ENCODE results near the gene HJURP.

Gene HJURP

GRCh38 chr2:233830111-233830802, 24.1 kb downstream of the HJURP start:
- DNase-seq, result no peak

DNA sequence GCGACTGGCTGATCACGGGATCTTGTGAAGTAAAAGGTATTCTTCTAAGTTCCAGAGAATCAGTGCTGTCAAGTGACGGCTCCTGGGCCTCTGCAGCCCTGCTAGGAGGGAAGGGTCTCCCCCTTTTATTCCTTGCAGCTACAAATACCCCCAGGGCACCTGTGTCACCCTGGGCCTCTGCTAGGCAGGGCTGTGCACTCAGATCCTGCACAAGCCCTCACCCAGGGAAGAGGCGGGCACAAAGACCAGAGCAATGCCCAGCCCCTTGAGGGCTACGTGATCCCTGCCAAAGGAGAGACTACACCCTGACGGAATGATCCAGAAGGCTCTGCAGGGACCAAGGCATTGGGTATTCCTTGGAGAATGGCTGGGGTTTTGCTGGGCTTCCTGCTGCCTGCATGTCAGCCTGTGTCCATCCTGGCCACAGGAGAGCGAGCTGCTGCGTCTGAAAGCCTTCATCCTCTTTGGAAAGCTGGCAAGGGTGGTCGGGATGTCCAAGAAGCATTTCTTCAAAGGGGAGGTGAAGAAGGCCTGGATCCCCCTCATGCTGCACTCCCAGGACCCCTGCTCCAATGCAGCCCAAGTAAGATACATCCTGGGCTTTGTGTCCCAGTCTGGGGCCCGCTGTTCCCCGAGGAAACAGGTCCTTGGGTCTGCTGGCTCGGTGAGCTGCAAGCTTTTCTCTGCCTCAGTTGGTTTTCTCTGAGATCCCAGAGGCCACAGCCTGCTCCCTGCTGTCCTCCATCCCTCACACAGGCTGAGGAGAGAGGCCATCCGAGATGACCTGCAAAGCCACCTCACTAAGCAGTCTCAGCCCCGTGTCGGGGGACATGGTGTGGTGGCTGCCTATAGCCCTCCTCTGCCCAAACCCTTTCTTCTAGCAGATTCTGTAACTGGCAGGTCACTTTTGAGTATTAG, 24.9 kb downstream of the HJURP start:
- no peak for DNase-seq

- no peak for DNase-seq
Observed at GRCh38 chr2:233828546-233829192, 25.7 kb downstream of the HJURP start.

GRCh38 chr2:233824373-233824772, 30.0 kb downstream of the HJURP start:
- no peak for DNase-seq

DNA sequence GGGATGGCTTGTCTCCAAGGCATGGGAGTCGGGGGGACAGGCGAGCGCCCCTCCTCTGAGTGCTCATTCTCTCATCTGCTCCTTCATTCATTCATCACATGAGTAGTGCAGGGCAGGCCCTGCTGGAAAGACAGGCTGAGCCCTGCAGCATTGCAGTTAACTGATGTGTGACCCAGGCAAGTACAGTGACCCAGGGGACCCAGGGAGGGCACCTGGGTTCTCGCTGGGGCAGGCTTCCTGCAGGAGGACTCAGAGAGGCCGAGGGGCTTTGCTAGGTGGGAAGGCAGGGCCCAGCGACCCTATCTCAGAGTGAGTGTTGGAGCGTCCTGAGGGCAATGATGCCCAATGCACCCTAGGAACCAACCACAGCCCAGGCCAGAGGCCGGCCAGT, 30.6 kb downstream of the HJURP start:
- DNase-seq, result no peak

DNA sequence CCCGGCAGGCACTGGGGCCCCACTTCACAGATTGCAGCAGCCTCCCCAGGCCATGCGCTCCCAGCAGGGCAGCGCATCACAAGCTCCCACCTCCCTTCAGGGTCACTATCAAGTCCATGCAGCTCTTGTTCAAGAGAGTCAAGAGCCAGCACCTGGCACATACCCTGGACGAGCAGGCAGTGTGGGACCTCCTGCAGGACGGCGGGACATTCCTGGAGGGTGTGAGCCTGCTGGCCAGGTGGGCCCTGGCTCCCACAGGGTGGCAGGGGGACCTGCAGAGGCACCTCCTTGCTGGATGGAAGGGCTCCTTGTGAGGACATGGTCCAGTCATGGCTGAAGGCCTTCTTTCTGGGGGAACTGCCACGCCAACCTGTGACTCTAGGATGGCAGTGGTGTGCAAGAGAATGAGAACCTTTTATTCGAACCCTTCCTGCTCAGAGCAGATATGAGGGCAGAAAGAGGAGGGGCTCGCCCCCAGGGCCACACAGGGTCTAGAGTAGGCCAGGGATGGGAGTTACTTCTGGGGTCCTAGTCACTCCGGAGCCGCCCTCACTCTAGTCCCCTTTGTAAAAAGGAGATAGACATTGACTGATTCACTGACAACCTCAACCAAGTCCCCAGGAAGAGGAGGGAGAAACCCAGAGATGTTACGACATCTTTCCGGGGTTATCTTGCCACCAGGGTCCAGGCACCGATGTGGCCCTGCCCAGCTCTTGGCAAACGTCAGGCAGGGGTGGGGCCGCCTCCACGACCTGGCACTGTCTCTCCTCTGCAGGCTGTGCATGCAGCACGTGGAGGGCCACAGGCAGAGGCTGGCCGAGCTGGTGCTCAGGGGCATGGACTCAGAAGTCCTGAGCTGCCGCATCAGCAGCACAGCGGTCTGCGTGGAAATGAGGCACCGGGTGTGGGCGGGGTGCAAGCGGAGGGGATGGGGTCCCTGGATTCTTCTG, 31.3 kb downstream of the HJURP start:
- DNase-seq, result no peak

GRCh38 chr2:233822101-233822771, 32.1 kb downstream of the HJURP start:
- DNase-seq, result no peak

- DNase-seq, result no peak
Observed at GRCh38 chr2:233821709-233822100, 32.6 kb downstream of the HJURP start.

GRCh38 chr2:233821196-233821595, 33.1 kb downstream of the HJURP start:
- DNase-seq, result no peak

GRCh38 chr2:233820774-233821105, 33.6 kb downstream of the HJURP start:
- no peak for DNase-seq

GRCh38 chr2:233819884-233820773, 34.2 kb downstream of the HJURP start:
- no peak for DNase-seq

DNA sequence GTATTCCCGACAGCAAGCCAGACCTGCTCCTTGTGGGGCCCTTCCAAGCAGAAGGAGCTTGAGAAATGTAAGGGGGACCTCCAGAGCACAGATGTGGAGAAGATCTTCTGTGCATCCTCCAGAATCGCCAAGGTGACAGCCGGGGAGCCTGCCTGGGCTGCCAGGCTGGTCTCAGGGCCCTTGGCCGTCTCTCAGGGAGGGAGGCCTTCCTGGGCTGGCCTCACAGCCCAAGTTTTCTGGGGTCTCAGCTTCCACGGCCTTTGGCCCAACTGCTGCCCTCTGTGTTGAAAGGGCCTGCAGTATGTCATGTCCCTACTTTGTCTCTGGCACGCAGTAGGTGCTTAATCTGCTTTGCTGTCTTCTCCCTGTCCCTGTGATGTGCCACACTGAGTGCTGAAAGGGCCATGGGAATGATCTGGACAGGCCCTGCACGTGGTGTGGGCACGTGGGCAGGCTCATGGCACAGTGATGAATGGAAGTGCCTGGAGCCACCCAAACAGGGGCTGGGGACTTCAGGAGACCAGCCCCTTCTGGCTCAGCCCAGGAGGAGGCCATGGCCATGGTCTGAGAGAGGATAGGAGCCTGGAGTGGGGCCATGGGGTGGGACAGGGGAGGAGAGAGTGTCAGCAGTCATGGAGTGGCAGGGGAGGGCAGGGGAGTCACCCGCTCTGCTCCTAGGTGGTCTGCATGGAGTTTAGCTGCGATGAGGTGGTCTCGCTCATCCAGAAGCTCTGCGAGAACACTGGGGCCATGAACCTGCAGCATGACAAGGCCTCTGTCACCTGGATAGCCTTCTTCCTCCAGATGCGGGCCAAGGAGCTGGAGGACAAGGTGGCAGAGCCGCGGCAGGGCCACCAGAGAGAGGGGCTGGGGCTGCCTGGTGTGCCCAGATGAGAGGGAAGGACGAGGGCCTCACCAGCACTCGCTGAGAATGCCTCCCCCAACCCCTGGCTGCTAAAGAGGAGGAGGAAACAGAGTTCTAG, 35.4 kb downstream of the HJURP start:
- DNase-seq, result no peak

- DNase-seq, result no peak
Observed at GRCh38 chr2:233817995-233818638, 36.2 kb downstream of the HJURP start.

DNA sequence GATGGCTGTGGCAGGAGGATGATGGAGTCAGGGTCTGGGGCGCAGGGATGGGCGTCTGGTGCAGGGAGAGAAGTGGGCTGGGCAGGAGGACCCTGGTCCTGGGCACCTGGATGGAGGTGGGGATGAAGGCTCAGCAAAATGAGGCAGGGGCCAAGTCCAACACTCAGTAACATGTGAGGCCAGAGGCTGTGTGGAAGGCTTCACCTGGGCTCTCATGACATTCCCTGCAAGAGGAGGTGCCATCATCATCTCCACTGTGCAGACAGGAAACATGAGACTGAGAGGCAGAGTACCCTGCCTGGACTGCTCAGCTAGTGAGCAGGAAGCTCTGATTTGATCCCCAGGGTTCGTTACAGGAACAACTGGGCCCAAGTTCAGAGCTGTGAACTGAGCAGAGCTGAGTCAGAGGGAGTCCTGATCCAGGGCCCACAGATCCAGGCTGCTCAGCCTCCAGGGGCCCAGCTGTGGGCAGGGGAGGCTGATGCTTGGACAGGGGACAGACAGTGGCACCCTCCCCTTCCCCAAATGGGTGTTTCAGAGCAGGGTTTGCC, 36.9 kb downstream of the HJURP start:
- no peak for DNase-seq

GRCh38 chr2:233816771-233817170, 37.6 kb downstream of the HJURP start:
- no peak for DNase-seq

DNA sequence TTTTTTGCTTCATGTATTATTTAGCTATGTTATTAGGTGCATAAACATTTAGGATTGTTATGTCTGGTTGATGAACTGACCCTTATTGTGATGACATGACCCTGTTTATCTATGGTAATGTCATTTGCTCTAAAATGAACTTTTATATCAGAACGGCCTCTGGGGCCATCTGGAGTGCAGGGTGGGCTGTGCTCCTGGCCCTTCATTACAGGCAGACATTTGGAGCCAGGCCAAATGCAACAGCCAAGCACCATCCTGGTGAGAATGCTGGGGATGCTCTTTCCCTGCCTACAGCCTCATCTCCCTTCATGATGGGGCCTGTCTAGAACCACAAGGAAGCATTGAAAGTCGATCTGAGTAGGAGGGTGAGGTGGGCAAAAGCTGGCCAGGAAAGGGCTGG, 38.0 kb downstream of the HJURP start:
- DNase-seq, result no peak

DNA sequence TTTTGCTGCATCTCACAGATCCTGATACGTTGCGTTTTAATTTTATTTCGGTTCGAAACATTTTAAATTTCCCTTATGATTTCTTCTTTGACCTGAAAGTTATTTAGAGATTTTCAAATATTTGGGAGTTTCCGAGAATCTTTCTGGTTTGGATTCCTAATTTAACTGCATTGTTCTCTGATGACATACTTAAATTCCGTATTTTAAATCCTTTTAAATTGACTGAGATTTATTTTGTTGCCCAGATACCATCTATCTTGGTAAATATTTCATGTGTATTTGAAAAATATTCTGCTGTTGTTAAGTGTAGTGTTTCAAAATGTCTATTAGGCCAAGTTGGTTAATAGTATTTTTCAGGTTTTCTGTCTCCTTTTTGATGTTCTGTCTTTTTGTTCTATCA, 38.5 kb downstream of the HJURP start:
- DNase-seq, result no peak

DNA sequence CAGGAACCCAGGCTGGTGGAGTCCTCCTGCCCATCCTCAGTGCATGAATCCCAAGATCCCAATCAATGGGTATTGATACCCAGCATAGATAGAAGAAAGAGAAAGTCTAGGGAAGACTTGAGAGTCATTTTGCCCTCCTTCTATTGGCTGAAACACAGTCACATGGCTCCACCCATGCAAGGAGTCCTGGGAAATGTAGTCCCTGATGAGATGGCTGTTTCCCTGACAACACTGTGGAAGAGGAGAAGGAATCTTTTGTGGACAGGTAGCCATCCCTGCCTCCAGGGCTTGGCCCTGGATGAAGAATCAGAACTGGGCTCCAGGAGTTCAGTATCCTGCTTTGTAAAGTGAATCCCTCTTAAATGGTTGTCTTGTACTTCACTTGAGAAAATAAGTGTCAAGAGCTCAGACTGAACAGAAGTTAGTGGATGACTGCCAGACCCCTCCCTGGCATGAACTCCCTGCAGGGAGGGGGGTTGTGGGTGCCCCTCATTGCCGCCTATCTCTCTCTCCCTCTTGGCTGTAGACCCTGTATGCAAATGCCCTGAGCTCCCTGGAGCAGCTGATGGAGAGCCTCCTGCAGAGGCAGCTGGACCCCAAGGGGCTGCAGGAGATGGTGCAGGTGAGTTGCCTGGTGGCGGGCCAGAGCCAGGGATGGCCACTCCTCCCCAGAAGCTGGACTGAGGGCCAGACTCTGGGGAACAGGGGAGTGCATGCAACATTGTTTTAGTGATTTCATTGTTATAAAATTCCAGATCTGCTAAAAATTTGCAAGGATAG, 40.1 kb downstream of the HJURP start:
- DNase-seq, result no peak
